GM23338 (cell line): ENCODE data around the gene ZNF222. TPM values are rescaled to one million over a fixed set of nuclear protein-coding genes. Genes with fewer than 3 reads are reported as not detected.

Experiments used
- ATAC-seq: fragments of 200-7000 bp; cut with Tn5 transposase; 3 replicates; pipeline ENCODE4 v1.9.1; 2020
- DNase-seq: peaks from one replicate; pipeline ENCODE4 v3.0.0-alpha.2; 2015; ENCODE audit warnings: low spot score
- H2AFZ ChIP-seq: fragments of 200-600 bp; sonication (generic); 2 replicates; pipeline ENCODE4 v1.8.0; 2016; ENCODE audit warnings: antibody characterized with exemption, mild to moderate bottlenecking, moderate library complexity
- H3F3A ChIP-seq: fragments of 200-600 bp; sonication (generic); replicated peaks from 2 replicates; pipeline ENCODE4 v1.8.0; 2017; ENCODE audit warnings: antibody characterized with exemption, mixed run types, low read depth
- H3K27ac ChIP-seq: fragments of 200-600 bp; sonication (generic); 2 replicates; pipeline ENCODE4 v1.6.1; 2016; ENCODE audit warnings: low read depth
- H3K27me3 ChIP-seq: fragments of 200-600 bp; sonication (generic); 2 replicates; pipeline ENCODE4 v1.8.0; 2016; ENCODE audit warnings: mild to moderate bottlenecking, mixed run types, moderate library complexity; ENCODE audit not compliant: insufficient read depth
- H3K36me3 ChIP-seq: fragments of 200-600 bp; sonication (generic); 2 replicates; pipeline ENCODE4 v1.8.0; 2016; ENCODE audit warnings: mild to moderate bottlenecking; ENCODE audit not compliant: insufficient read depth
- H3K4me1 ChIP-seq: fragments of 200-600 bp; sonication (generic); 2 replicates; pipeline ENCODE4 v1.8.0; 2016; ENCODE audit warnings: mild to moderate bottlenecking, moderate library complexity; ENCODE audit not compliant: insufficient read depth
- H3K4me2 ChIP-seq: fragments of 200-600 bp; sonication (generic); 2 replicates; pipeline ENCODE4 v1.7.1; 2017; ENCODE audit warnings: mixed run types
- H3K4me3 ChIP-seq: fragments of 200-600 bp; sonication (generic); 2 replicates; pipeline ENCODE4 v1.6.1; 2016; ENCODE audit warnings: mixed run types
- H3K79me2 ChIP-seq: fragments of 200-600 bp; sonication (generic); replicated peaks from 2 replicates; pipeline ENCODE4 v1.8.0; 2017; ENCODE audit warnings: mild to moderate bottlenecking; ENCODE audit not compliant: insufficient read depth
- H3K9me2 ChIP-seq: fragments of 200-600 bp; sonication (generic); 2 replicates; pipeline ENCODE4 v1.8.0; 2017; ENCODE audit not compliant: insufficient read depth
- H4K20me1 ChIP-seq: fragments of 200-600 bp; sonication (generic); replicated peaks from 2 replicates; pipeline ENCODE4 v1.8.0; 2017; ENCODE audit warnings: mild to moderate bottlenecking; ENCODE audit not compliant: insufficient read depth
- H3K27ac Mint-ChIP-seq: 2 replicates; pipeline ENCODE4 v1.8.0; 2020; ENCODE audit warnings: inconsistent platforms, mild to moderate bottlenecking, moderate library complexity, mixed read lengths
- H3K27me3 Mint-ChIP-seq: 3 replicates; pipeline ENCODE4 v1.8.0; 2022; ENCODE audit warnings: low read depth, mild to moderate bottlenecking, moderate library complexity, mixed read lengths, inconsistent platforms; ENCODE audit not compliant: insufficient read depth, poor library complexity
- H3K36me3 Mint-ChIP-seq: 3 replicates; pipeline ENCODE4 v1.8.0; 2021; ENCODE audit warnings: low read depth, mild to moderate bottlenecking, inconsistent platforms, moderate library complexity, mixed read lengths
- H3K4me1 Mint-ChIP-seq: 3 replicates; pipeline ENCODE4 v1.8.0; 2020; ENCODE audit warnings: mild to moderate bottlenecking, inconsistent platforms, mixed read lengths
- H3K4me3 Mint-ChIP-seq: 3 replicates; pipeline ENCODE4 v1.8.0; 2021; ENCODE audit warnings: moderate library complexity, mild to moderate bottlenecking, inconsistent platforms, mixed read lengths
- H3K9me3 Mint-ChIP-seq: 3 replicates; pipeline ENCODE4 v1.8.0; 2020; ENCODE audit warnings: moderate library complexity, mild to moderate bottlenecking, inconsistent platforms, mixed read lengths
- CTCF ChIP-seq, 2 experiments: fragments of 200-600 bp in 1 of 2; sonication (generic) in 1 of 2; conservative IDR thresholded peaks; 2 replicates each; pipeline versions ENCODE4 v1.5.1 to v1.6.1; 2016 to 2017; ENCODE audit warnings: antibody characterized with exemption in 2 of 2, low read depth in 2 of 2, mild to moderate bottlenecking in 2 of 2, moderate library complexity in 1 of 2
- EZH2phosphoT487 ChIP-seq: fragments of 200-600 bp; sonication (generic); IDR thresholded peaks from one replicate; pipeline ENCODE4 v1.8.1; 2018; ENCODE audit warnings: antibody characterized with exemption; ENCODE audit not compliant: unreplicated experiment
- JUNB ChIP-seq: IDR thresholded peaks from one replicate; pipeline ENCODE4 v1.6.1; 2016; ENCODE audit warnings: antibody characterized with exemption; ENCODE audit not compliant: unreplicated experiment
- NANOG ChIP-seq: IDR thresholded peaks from 2 replicates; pipeline ENCODE4 v1.6.1; 2016; ENCODE audit warnings: antibody characterized with exemption, borderline replicate concordance
- POLR2AphosphoS5 ChIP-seq: IDR thresholded peaks from 2 replicates; pipeline ENCODE4 v1.6.1; 2016; ENCODE audit warnings: antibody characterized with exemption, low read depth
- REST ChIP-seq: IDR thresholded peaks from one replicate; pipeline ENCODE4 v1.6.1; 2018; ENCODE audit warnings: antibody characterized with exemption; ENCODE audit not compliant: unreplicated experiment
- ZNF331 ChIP-seq: fragments of 250-450 bp; sonication (Bioruptor Pico); IDR thresholded peaks from 2 replicates; pipeline ENCODE4 v1.5.0; 2020; ENCODE audit warnings: low read depth, mild to moderate bottlenecking, moderate library complexity
- polyA plus RNA-seq: library from polyadenylated mRNA; unstranded; fragments of >200 nt; fragmentation: Nextera tagmentation; extraction: Ambion mirVana; gene quantifications from 2 replicates; pipeline ENCODE4 v1.2.1, GENCODE V29; 2016
- total RNA-seq: library from RNA; depleted of rRNA; stranded (reverse); fragments of >200 nt; shearing (Covaris generic); gene quantifications from 2 replicates; pipeline ENCODE4 v1.2.3, GENCODE V29; 2014

The ZNF222 gene
- total and polyA plus RNA-seq, 2 experiments from 2014 or later: 2.3 to 2.6 TPM

DNA sequence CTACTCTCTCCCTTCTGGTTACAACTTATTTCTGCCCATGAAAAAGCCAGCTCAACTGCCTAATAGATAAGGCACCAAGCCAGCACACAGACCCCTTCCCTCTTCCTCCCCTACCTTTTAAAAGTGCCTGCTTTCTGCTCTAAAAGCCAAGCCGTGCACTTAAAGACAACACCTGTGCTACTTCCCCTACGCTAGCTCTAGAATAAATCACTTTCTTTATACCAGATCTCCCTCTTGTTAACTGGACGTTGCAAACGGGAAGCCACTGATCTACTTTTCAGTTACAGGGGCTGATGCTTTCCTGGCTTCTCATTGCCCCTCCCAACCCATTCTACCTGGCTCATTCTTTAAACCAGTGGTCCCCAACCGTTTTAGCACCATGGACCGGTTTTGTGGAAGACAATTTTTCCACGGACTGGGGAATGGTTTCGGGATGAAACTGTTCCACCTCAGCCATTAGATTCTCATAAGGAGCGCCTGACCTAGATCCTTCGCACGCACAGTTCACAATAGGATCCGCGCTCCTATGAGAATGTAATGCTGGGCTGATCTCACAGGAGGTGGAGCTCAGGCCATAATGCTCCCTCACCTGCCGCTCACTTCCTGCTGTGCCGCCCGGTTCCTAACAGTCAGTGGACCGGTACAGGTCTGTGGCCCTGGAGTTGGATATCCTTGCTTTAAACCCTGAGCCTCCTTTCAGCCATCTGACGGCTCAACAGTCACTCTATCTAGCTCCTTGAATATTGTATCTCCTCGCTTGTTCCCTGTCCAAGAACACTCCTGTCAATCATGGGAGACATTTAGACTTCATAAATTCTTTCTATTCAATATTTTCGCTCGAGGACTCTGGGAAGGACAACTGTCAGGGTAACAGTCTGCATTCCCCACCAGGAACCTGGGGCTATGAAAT lies 25.8 kb downstream of the ZNF222 start:
- Histone ChIP-seq H3K27me3 (no peaks in the 10 kb centered on the region; the same call in 1 of the 2 replicates), H3K36me3 (no peaks in the 10 kb centered on the region), H3K27ac (peak overlapping the region; percentile 78; the same call in 1 of the 2 replicates), H2AFZ (peak overlapping the region; percentile 39), H3K79me2 (peaks cover 7% of the 10 kb centered on the region), H3K4me2 (peak overlapping the region; percentile 76), H3K4me1 (no peaks in the 10 kb centered on the region), H3K4me3 (peak overlapping the region; percentile 56), H3K9me2 (no peaks in the 10 kb centered on the region), H4K20me1 (no peaks in the 10 kb centered on the region), H3F3A (no peaks in the 10 kb centered on the region)
- Mint-ChIP-seq H3K4me3 (peak overlapping the region; percentile 98), H3K27ac (peak overlapping the region; percentile 79), H3K4me1 (peaks cover 7% of the 10 kb centered on the region; the same call in 2 of the 3 replicates), H3K27me3 (peaks cover 7% of the 10 kb centered on the region), H3K9me3 (peaks cover 2% of the 10 kb centered on the region; the same call in 1 of the 3 replicates), H3K36me3 (peaks cover 14% of the 10 kb centered on the region)
- ATAC-seq (peak; percentile 81), DNase-seq (peak; percentile 77)
- no peak for TF ChIP-seq EZH2phosphoT487
- no peak for TF ChIP-seq POLR2AphosphoS5
- TF ChIP-seq CTCF (conservative IDR thresholded peaks at IDR 0.05; ENCODE audit: low read depth in 2 of 2): no peak
- no peak for TF ChIP-seq NANOG
- no peak for TF ChIP-seq ZNF331 (CRISPR knock-in tag)
- TF ChIP-seq JUNB: no peak
- no peak for TF ChIP-seq REST
